SK-N-SH treated with all-trans-retinoic acid at 6 μM for 48 hours (cell line): ENCODE data around the gene ZNF496.

Experiments used
- ATAC-seq: fragments of 200-7000 bp; cut with Tn5 transposase; 3 replicates; pipeline ENCODE4 v1.9.1; 2020; ENCODE audit warnings: mild to moderate bottlenecking, moderate library complexity
- ARNTL ChIP-seq: fragments of 450-650 bp; formaldehyde crosslinking; IDR thresholded peaks from 2 replicates; pipeline ENCODE4 v1.5.0; 2020; ENCODE audit warnings: low read depth, mild to moderate bottlenecking, moderate library complexity, borderline replicate concordance
- CREB5 ChIP-seq: fragments of 250-450 bp; sonication (Bioruptor Pico); IDR thresholded peaks from 2 replicates; pipeline ENCODE4 v1.5.1; 2020; ENCODE audit warnings: low read depth, mild to moderate bottlenecking, moderate library complexity
- CSDC2 ChIP-seq: fragments of 250-450 bp; sonication (Bioruptor Pico); IDR thresholded peaks from 2 replicates; pipeline ENCODE4 v1.5.0; 2020; ENCODE audit warnings: mild to moderate bottlenecking, moderate library complexity
- CSRNP3 ChIP-seq: fragments of 250-450 bp; sonication (Bioruptor Pico); IDR thresholded peaks from 2 replicates; pipeline ENCODE4 v1.5.1; 2021; ENCODE audit warnings: mild to moderate bottlenecking, moderate library complexity
- ESRRG ChIP-seq: fragments of 250-450 bp; sonication (Bioruptor Pico); IDR thresholded peaks from 2 replicates; pipeline ENCODE4 v1.6.1; 2021; ENCODE audit warnings: mild to moderate bottlenecking
- GLIS3 ChIP-seq: fragments of 250-450 bp; sonication (Bioruptor Pico); IDR thresholded peaks from 2 replicates; pipeline ENCODE4 v1.5.0; 2020; ENCODE audit warnings: mild to moderate bottlenecking, moderate library complexity
- ISL1 ChIP-seq: fragments of 250-450 bp; sonication (Bioruptor Pico); IDR thresholded peaks from 2 replicates; pipeline ENCODE4 v2.1.2; 2022; ENCODE audit warnings: mild to moderate bottlenecking, moderate library complexity
- OSR1 ChIP-seq: fragments of 250-450 bp; sonication (Bioruptor Pico); IDR thresholded peaks from 2 replicates; pipeline ENCODE4 v1.8.0; 2022; ENCODE audit warnings: moderate library complexity, mild to moderate bottlenecking, inconsistent platforms
- PATZ1 ChIP-seq: fragments of 250-450 bp; sonication (Bioruptor Pico); IDR thresholded peaks from 2 replicates; pipeline ENCODE4 v1.8.0; 2020; ENCODE audit warnings: mild to moderate bottlenecking, moderate library complexity, borderline replicate concordance
- PPARA ChIP-seq: fragments of 250-450 bp; sonication (Bioruptor Pico); IDR thresholded peaks from 2 replicates; pipeline ENCODE4 v1.5.0; 2020; ENCODE audit warnings: mild to moderate bottlenecking, borderline replicate concordance
- RARB ChIP-seq: fragments of 250-450 bp; sonication (Bioruptor Pico); IDR thresholded peaks from 2 replicates; pipeline ENCODE4 v1.8.0; 2021; ENCODE audit warnings: mild to moderate bottlenecking, moderate library complexity
- SNAI2 ChIP-seq: fragments of 250-450 bp; sonication (Bioruptor Pico); IDR thresholded peaks from 2 replicates; pipeline ENCODE4 v1.5.0; 2020; ENCODE audit warnings: mild to moderate bottlenecking, moderate library complexity
- TCF4 ChIP-seq: fragments of 250-450 bp; sonication (Bioruptor Pico); IDR thresholded peaks from 2 replicates; pipeline ENCODE4 v1.8.0; 2021; ENCODE audit warnings: mild to moderate bottlenecking, moderate library complexity, borderline replicate concordance
- TOX ChIP-seq: fragments of 250-450 bp; sonication (Bioruptor Pico); IDR thresholded peaks from 2 replicates; pipeline ENCODE4 v1.8.0; 2021; ENCODE audit warnings: mild to moderate bottlenecking, moderate library complexity, borderline replicate concordance
- TSHZ2 ChIP-seq: fragments of 250-450 bp; sonication (Bioruptor Pico); IDR thresholded peaks from 2 replicates; pipeline ENCODE4 v1.5.0; 2020; ENCODE audit warnings: mild to moderate bottlenecking, moderate library complexity
- ZC3H10 ChIP-seq: fragments of 250-450 bp; sonication (Bioruptor Pico); IDR thresholded peaks from 2 replicates; pipeline ENCODE4 v1.5.1; 2021; ENCODE audit warnings: mild to moderate bottlenecking, moderate library complexity
- ZFP3 ChIP-seq: fragments of 250-450 bp; sonication (Bioruptor Pico); IDR thresholded peaks from 2 replicates; pipeline ENCODE4 v1.5.0; 2020; ENCODE audit warnings: mild to moderate bottlenecking, moderate library complexity
- ZFP30 ChIP-seq: fragments of 450-650 bp; formaldehyde crosslinking; IDR thresholded peaks from 2 replicates; pipeline ENCODE4 v1.5.0; 2022; ENCODE audit warnings: mild to moderate bottlenecking, moderate library complexity
- ZNF565 ChIP-seq: fragments of 450-650 bp; formaldehyde crosslinking; conservative IDR thresholded peaks from 2 replicates; pipeline ENCODE4 v1.5.0; 2020; ENCODE audit warnings: low read depth, mild to moderate bottlenecking, moderate library complexity
- ZNF70 ChIP-seq: fragments of 450-650 bp; formaldehyde crosslinking; IDR thresholded peaks from 2 replicates; pipeline ENCODE4 v1.5.0; 2020; ENCODE audit warnings: mild to moderate bottlenecking, moderate library complexity
- ZNF8 ChIP-seq: fragments of 450-650 bp; formaldehyde crosslinking; IDR thresholded peaks from 2 replicates; pipeline ENCODE4 v1.5.0; 2020; ENCODE audit warnings: mild to moderate bottlenecking, moderate library complexity

Gene ZNF496

GRCh38 chr1:247376659-247377058, 45.0 kb upstream of the ZNF496 start:
- ATAC-seq: no peak
- TF ChIP-seq ARNTL (CRISPR knock-in tag) (no peak), CSRNP3 (CRISPR knock-in tag) (no peak), PPARA (CRISPR knock-in tag) (no peak), ZFP3 (CRISPR knock-in tag) (no peak), PATZ1 (CRISPR knock-in tag) (no peak), CREB5 (CRISPR knock-in tag) (no peak)

GRCh38 chr1:247375747-247376146, 44.1 kb upstream of the ZNF496 start:
- ATAC-seq: no peak
- no peak for TF ChIP-seq PPARA (CRISPR knock-in tag)
- TF ChIP-seq ZNF70: no peak
- no peak for TF ChIP-seq CREB5 (CRISPR knock-in tag)
- no peak for TF ChIP-seq CSDC2 (CRISPR knock-in tag)
- no peak for TF ChIP-seq TOX (CRISPR knock-in tag)
- no peak for TF ChIP-seq TSHZ2 (CRISPR knock-in tag)
- no peak for TF ChIP-seq CSRNP3 (CRISPR knock-in tag)
- no peak for TF ChIP-seq ZFP30 (CRISPR knock-in tag)
- TF ChIP-seq ZNF565 (CRISPR knock-in tag): no peak
- TF ChIP-seq ZC3H10 (CRISPR knock-in tag): no peak
- no peak for TF ChIP-seq TCF4
- no peak for TF ChIP-seq SNAI2 (CRISPR knock-in tag)
- TF ChIP-seq GLIS3 (CRISPR knock-in tag): no peak
- TF ChIP-seq ESRRG (CRISPR knock-in tag): no peak
- TF ChIP-seq OSR1 (CRISPR knock-in tag): no peak
- no peak for TF ChIP-seq ARNTL (CRISPR knock-in tag)
- no peak for TF ChIP-seq ZNF8 (CRISPR knock-in tag)
- TF ChIP-seq ISL1 (CRISPR knock-in tag): no peak
- TF ChIP-seq RARB (CRISPR knock-in tag): no peak
- no peak for TF ChIP-seq PATZ1 (CRISPR knock-in tag)
